Kidney (tissue), 14 donors: ENCODE measurements around the gene TENM4. TPM values are rescaled to one million over a fixed set of nuclear protein-coding genes. Genes with fewer than 3 reads are reported as not detected.

Source experiments
- DNase-seq, 5 donors: peaks; one replicate each; pipeline ENCODE4 v3.0.0-alpha.2; 2013 to 2020
- FAIRE-seq: peaks from 2 replicates; lab custom pipeline; 2012; peaks lifted over from hg19 to GRCh38; lab: Jason Lieb, UNC
- H3K27ac ChIP-seq, 2 donors: one replicate each; pipeline ENCODE4 v1.7.0; 2013; ENCODE audit warnings: low read depth in 2 of 2, low read length in 2 of 2, inconsistent platforms in 1 of 2
- H3K27me3 ChIP-seq: one replicate; pipeline ENCODE4 v1.7.1; 2013; ENCODE audit warnings: low read length, inconsistent platforms; ENCODE audit not compliant: control insufficient read depth, insufficient read depth
- H3K36me3 ChIP-seq, 3 donors: one replicate each; pipeline versions ENCODE4 v1.7.0 to v1.7.1; 2013; ENCODE audit warnings: low read length in 3 of 3, control low read depth in 1 of 3, inconsistent platforms in 1 of 3; ENCODE audit not compliant: insufficient read depth in 3 of 3, control insufficient read depth in 2 of 3
- H3K4me1 ChIP-seq, 3 donors: one replicate each; pipeline versions ENCODE4 v1.7.0 to v1.7.1; 2013; ENCODE audit warnings: low read length in 3 of 3, inconsistent platforms in 1 of 3, low read depth in 1 of 3; ENCODE audit not compliant: control insufficient read depth in 2 of 3, insufficient read depth in 2 of 3
- H3K4me3 ChIP-seq, 3 donors: one replicate each; pipeline versions ENCODE4 v1.7.0 to v1.8.1; 2013; ENCODE audit warnings: low read length in 3 of 3, control low read depth in 1 of 3, inconsistent platforms in 1 of 3
- H3K9ac ChIP-seq, 3 donors: one replicate each; pipeline versions ENCODE4 v1.7.0 to v1.7.1; 2013; ENCODE audit warnings: low read length in 3 of 3, control low read depth in 1 of 3, inconsistent platforms in 1 of 3
- H3K9me3 ChIP-seq, 3 donors: one replicate each; pipeline versions ENCODE4 v1.7.0 to v1.7.1; 2013; ENCODE audit warnings: low read length in 3 of 3, control low read depth in 1 of 3, inconsistent platforms in 1 of 3; ENCODE audit not compliant: control insufficient read depth in 2 of 3, insufficient read depth in 1 of 3
- intact Hi-C: fragments of 100-400 bp; cut with DNase I; formaldehyde crosslinking; loops from one replicate; pipeline ENCODE4 v1.11.1; 2022
- polyA plus RNA-seq: library from polyadenylated mRNA; stranded (reverse); fragments of 350-450 nt; fragmentation: Illumina TruSeq; extraction: RNeasy Lipid Tissue Mini Kit (QIAGEN cat#74804); gene quantifications from one replicate; pipeline ENCODE4 v1.2.3, GENCODE V29; 2014; ENCODE audit warnings: low read depth, low replicate concordance; ENCODE audit not compliant: insufficient read depth
- total RNA-seq: library from RNA; stranded (reverse); fragmentation: NEBNext Ultra II Directional; extraction: Animal tissue kit (Norgen Biotek cat#: 25700); gene quantifications from one replicate; pipeline ENCODE4 v1.2.1, GENCODE V29; 2021
- TF ChIP-seq, protein P1 (sequence below): IDR thresholded peaks from 3 replicates; pipeline ENCODE4 v1.5.1; 2012; ENCODE audit warnings: mild to moderate bottlenecking, moderate library complexity, borderline replicate concordance; ENCODE audit not compliant: insufficient read depth; ENCODE audit errors: extremely low read depth
- donor health status: control.
- donor health status: control.
- donor health status: control.
- donor health status: control.
- donor health status: control.
- donor health status: DM: yes; HTN: yes; CAD: no.
- donor health status: Normal renal cell carcinoma (clear cell type).

The TENM4 gene
- total and polyA plus RNA-seq, 2 donors from 2014 or later = 0.34 to 31.0 TPM

- no peaks in the 10 kb centered on the region for H3K4me1 ChIP-seq
- TF ChIP-seq, protein P1, sequence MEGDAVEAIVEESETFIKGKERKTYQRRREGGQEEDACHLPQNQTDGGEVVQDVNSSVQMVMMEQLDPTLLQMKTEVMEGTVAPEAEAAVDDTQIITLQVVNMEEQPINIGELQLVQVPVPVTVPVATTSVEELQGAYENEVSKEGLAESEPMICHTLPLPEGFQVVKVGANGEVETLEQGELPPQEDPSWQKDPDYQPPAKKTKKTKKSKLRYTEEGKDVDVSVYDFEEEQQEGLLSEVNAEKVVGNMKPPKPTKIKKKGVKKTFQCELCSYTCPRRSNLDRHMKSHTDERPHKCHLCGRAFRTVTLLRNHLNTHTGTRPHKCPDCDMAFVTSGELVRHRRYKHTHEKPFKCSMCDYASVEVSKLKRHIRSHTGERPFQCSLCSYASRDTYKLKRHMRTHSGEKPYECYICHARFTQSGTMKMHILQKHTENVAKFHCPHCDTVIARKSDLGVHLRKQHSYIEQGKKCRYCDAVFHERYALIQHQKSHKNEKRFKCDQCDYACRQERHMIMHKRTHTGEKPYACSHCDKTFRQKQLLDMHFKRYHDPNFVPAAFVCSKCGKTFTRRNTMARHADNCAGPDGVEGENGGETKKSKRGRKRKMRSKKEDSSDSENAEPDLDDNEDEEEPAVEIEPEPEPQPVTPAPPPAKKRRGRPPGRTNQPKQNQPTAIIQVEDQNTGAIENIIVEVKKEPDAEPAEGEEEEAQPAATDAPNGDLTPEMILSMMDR = no peak
- no peaks in the 10 kb centered on the region for H3K36me3 ChIP-seq
- DNase-seq (no peak), FAIRE-seq (no peak)
- no peaks in the 10 kb centered on the region for H3K27me3 ChIP-seq
- no peak overlapping the region for H3K4me3 ChIP-seq
- no peaks in the 10 kb centered on the region for H3K9me3 ChIP-seq
- H3K9ac ChIP-seq = no peak overlapping the region
- intact Hi-C loops = no loop called here
- H3K27ac ChIP-seq = no peak overlapping the region
Measured at GRCh38 chr11:79375818-79376550, 64.8 kb downstream of the TENM4 start.

- Histone ChIP-seq H3K9ac (no peak overlapping the region), H3K4me1 (no peaks in the 10 kb centered on the region), H3K27me3 (no peaks in the 10 kb centered on the region), H3K4me3 (no peak overlapping the region), H3K27ac (no peak overlapping the region), H3K9me3 (no peaks in the 10 kb centered on the region), H3K36me3 (no peaks in the 10 kb centered on the region)
- no peak for FAIRE-seq
- TF ChIP-seq, protein P1 = no peak
- intact Hi-C loops = no loop called here
- no peak for DNase-seq
Measured at GRCh38 chr11:79374727-79375126, 66.1 kb downstream of the TENM4 start.

GRCh38 chr11:79371724-79372123, 69.1 kb downstream of the TENM4 start:
- H3K9ac ChIP-seq = no peak overlapping the region
- no peak overlapping the region for H3K27ac ChIP-seq
- H3K9me3 ChIP-seq = no peaks in the 10 kb centered on the region
- DNase-seq = no peak
- TF ChIP-seq, protein P1 = no peak
- H3K4me1 ChIP-seq = no peaks in the 10 kb centered on the region
- FAIRE-seq = no peak
- H3K4me3 ChIP-seq = no peak overlapping the region
- H3K36me3 ChIP-seq = no peaks in the 10 kb centered on the region
- intact Hi-C loops = no loop called here
- no peaks in the 10 kb centered on the region for H3K27me3 ChIP-seq
